ENCODE measurements around the gene SERINC5.

GRCh38 chr5:80195837-80196400 lies 59.9 kb downstream of the SERINC5 start:
- TF ChIP-seq FOXM1 (IDR thresholded peaks at IDR 0.05; ENCODE audit: borderline replicate concordance) (no peak), TARDBP (IDR thresholded peaks at IDR 0.05) (no peak), SUZ12 (IDR thresholded peaks at IDR 0.05) (no peak), L3MBTL2 (conservative IDR thresholded peaks at IDR 0.05) (no peak), ARNT (IDR thresholded peaks at IDR 0.05) (no peak), FOXK2 (IDR thresholded peaks at IDR 0.05) (no peak), ELF4 (IDR thresholded peaks at IDR 0.05) (no peak), FOXA1 (IDR thresholded peaks at IDR 0.05) (no peak), ZNF384 (IDR thresholded peaks at IDR 0.05) (no peak), BHLHE40 (IDR thresholded peaks at IDR 0.05; ENCODE audit: borderline replicate concordance) (no peak), CTBP1 (IDR thresholded peaks at IDR 0.05; ENCODE audit: borderline replicate concordance) (no peak), SP1 (IDR thresholded peaks at IDR 0.05) (no peak), LEF1 (IDR thresholded peaks at IDR 0.05; ENCODE audit: borderline replicate concordance) (no peak)

Measured in HEK293T (cell line).